Stimulated activated CD8-positive, alpha-beta memory T cell treated with anti-CD3 and anti-CD28 coated beads, Interleukin-15, amount 100 ng/mL, for 1 hour (primary cell): ENCODE results near the gene SH3BP4.

Experiments used
- DNase-seq: peaks from one replicate; pipeline ENCODE4 v3.0.0-alpha.2; 2020; ENCODE audit warnings: low read depth

SH3BP4 gene

DNA sequence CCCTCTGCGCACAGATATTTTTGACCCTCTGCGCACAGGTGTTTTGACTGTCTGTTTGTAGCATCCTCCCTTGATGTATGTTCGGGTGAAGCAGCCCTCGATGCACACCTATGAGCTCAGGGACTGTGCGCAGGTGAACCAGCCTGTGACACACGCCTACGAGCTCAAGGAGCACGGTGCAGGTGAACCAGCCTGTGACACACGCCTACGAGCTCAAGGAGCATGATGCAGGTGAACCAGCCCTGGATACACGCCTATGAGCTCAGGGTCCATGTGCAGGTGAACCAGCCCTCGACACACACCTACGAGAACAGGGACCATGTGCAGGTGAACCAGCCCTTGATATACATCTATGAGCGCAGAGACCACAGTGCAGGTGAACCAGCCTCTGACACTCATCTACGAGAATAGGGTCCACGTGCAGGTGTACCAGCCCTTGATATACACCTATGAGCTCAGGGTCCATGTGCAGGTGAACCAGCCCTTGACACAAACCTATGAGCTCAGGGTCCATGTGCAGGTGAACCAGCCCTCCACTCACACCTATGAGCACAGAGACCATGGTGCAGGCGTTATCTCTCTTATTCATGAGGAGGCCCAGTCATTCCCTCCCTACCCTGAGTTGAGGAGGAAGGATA is 33.9 kb downstream of the SH3BP4 start:
- no peak for DNase-seq

DNA sequence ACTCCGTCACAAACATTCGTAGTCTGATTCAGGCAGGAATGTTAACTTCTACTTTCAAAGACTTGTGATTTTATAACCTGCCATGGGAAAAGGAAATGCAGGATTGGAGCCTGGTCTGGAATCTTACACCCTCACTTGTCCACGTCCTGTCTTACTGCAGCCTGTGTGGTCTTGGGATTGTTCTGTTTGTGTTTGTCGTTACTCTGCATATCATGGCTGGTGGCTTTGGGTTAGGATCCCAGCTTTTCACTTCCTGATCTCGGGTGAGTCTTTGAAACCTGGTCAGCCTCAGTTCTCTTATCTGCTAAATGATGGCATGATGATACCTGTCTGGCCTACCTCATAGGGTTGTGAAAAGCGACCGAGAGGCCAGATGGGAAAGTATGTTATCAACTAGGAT is 34.6 kb downstream of the SH3BP4 start:
- no peak for DNase-seq

- DNase-seq, result no peak
Observed at GRCh38 chr2:234986876-234987720, 35.3 kb downstream of the SH3BP4 start.

- no peak for DNase-seq
Observed at GRCh38 chr2:234987754-234988153, 35.9 kb downstream of the SH3BP4 start.

DNA sequence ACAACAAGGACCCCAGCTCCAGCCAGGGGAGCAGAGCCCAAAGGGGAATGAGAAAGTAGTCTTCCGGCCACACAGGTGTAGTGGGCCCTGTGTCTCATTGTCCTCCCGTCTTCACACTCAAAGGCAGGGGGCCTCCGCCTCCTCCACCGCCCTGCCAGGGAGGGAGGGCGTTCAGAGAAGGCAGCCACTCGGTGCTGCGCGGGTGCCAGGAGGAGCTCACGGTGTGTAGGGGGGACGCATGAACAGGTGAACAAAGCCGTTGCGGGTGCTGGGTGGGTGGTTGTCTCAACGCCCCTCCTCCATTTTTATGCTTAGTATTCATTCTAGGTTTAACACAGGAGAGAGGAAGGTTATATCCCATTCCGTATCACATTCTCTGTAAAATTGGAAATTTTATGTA is 36.7 kb downstream of the SH3BP4 start:
- DNase-seq, result no peak

GRCh38 chr2:234989183-234989701 is 37.4 kb downstream of the SH3BP4 start:
- DNase-seq, result no peak

GRCh38 chr2:234990300-234990699 is 38.5 kb downstream of the SH3BP4 start:
- no peak for DNase-seq

DNA sequence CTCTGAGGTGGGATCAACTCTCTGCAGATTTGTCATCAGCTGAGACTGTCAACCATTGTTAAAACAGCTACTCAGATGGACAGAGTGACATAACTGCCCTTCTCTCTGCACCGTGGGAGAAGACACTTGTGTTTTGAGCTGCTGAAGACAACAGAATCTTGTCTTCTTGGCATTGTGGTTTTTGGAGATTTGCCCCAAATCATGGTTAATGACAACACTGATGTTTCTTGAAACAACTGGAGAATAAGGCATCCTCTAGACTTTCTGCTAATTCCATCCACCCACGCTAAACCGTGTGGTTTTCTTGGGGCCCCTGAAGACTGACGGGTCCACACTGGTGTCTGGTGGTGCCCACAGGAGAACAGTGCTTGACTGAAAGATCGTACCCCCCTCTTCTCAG is 39.5 kb downstream of the SH3BP4 start:
- no peak for DNase-seq

DNA sequence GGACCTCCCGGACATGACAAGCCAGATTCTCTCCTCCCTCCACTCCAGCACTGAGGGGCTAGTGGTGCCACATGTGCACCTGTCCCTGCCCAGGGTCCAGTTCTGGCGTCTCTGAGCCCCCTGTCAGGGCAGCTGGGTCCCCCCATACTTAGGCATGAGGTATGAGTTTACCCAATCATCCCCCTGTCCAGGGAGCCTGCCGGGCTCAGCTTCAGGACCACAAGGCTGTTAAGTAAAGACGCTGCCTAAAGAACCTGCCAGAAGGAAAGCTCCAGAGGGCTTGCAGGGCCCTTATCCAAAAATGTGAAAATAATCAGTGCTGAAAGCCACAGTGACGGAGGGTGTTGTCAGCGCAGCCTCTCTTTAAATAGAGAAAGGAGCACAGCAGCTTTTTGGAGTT is 40.0 kb downstream of the SH3BP4 start:
- no peak for DNase-seq

- DNase-seq, result no peak
Observed at GRCh38 chr2:234992196-234992595, 40.4 kb downstream of the SH3BP4 start.

- no peak for DNase-seq
Observed at GRCh38 chr2:234992624-234993349, 41.0 kb downstream of the SH3BP4 start.

DNA sequence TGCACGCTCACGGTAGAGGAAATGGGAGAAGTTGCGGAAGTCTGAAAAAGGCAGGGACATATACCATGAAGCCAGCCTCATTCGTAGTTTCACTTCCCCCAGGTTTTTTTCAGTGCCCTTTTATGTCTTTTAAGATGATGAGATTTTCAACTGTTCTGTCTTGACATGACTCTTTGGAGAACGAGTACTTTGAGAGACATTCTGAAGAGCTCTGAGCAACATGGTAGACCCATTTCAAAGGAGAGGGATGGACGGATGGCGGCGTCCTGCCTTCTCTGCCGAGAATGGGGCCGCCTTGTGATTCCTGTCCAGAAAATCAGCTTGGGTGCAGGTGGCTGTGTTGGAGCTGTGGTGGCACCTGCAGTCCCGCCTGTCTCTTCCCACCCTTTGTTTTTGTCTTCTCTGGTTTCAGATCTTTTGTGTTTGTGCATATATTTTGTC is 41.7 kb downstream of the SH3BP4 start:
- no peak for DNase-seq

DNA sequence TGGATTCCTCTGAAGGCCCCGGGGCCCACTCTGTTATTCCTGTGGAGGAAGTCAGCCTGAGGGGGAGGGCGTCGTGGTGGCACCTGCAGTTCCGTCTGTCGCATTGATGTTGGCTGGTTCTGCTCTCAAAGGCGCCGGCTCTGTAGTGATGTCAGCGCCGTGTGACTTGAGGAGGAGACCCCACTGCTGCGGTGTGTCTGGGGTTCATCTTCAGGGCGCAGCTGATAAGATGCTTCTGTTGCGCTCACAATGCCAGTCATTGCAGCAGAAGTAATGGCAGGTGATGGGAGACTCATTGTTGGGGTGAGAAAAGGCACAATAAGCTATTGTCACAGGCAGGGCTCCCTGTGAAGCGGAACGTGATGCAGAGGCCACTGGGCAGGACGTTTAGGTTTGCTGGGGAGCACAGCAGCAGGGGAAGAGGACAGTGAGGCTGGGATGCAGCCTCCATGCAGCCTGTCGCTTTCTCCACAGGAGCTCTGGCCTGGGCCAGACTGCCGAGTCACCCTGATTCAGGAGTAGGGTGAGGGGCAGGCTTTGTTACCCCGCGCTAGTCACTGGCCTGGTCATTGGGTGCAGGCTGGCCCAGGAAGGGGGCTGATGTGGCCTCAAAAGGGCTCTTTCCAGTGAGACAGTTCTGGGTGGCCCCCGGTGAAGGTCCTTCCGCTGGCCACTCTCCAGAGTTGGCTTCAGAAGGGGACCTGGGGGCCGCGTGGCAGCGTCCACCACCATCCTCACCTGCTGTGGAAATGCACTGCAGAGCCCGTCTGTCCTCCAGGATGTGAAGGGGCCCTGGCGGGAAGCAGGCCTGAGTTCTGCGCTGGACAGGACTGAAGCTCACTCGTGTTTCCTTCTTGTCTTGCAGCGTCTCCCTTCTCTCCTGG is 42.9 kb downstream of the SH3BP4 start:
- no peak for DNase-seq

DNA sequence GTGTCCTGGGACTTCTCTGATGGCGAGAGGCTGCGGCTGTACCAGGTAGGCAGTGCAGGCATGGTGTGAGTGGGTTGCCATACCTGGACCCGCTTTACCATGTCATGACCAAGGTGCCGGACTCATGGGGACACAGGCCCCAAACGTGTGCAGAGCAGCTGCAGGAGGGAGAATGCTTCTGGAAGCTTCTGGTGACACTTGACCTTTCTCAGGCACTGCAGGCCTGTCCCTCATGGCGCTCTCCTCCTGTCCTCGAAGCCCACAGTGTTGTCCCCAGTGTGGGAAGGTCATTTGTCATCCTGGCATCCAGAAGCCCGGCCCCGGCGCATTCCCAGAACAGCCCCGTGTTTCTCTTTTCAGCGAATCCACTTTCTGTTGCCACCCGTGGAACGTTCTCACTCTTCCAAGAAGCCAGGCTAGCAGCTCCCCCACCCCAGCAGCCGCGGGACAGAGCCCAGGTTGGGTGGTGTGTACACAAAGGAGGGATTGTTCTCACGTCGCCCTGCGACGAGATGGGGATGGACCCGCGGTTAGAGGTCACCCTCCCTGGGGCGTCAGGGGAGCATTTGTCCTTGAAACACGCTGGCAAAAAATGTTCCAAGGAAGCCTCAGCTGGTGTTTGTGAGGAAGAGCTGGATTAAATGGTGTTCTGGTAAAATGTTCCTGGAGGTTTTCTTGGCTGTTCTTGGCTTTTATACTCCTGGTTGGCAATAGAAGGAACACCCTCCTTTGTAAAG is 43.7 kb downstream of the SH3BP4 start:
- DNase-seq, result no peak

DNA sequence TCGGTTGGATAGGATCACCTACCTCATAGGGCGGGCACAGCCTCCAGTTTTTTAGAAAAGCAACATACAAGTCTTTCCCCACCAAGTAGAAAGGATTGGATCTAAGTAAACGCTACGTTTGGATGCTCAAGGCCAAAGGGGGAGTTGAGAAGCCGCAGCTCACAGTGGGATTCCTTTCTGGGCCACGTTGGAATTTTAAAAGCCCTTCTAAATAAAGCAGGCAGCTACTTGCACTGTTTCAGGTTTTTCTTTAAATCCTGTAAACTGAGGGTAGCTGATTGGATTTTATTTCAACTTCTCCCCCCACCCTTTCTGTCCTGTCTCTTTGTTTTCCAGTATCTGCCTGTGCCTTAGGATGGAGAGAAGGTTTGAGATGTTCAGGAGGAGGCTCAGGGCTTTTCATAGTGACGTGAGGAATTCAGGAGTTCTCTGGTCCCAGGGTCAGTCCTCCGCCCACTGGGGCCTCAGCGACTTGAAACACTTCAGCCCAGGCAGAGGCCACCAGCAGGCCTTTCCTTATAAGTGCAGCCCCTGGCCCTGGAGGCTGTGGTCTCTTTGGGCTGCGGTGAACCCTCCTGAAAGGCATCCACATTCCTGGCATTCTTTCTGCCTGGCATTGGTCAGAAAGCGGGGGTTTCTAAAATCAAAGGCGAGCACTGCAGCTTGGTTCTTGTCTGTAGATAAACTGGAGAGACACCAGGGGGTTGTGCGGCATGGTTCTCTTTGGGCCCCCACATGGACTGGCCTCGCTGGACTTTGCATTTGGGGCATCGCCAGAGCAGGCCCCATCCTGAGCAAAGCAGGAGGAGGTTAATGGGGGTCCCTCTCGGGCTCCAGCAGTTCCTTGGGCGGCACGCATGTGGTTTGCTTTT is 44.5 kb downstream of the SH3BP4 start:
- no peak for DNase-seq

DNA sequence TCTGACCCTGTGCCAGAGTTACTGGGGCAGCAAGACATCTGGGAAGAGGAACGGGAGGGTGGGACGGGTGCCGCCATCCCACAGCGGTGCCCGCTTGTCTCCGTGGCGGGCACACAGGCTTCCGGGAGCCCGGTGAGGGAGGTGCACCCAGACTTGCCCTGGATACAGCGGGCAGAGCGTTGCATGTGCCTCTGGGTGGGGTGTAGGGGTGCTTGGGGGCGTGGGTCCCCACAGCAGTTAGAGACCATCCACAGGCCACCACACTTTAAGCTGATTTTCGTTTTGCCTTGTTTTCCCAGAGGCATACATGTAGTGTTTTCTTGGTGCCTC is 45.1 kb downstream of the SH3BP4 start:
- DNase-seq, result no peak

GRCh38 chr2:234997389-234997788 is 45.6 kb downstream of the SH3BP4 start:
- no peak for DNase-seq

GRCh38 chr2:234998404-234999211 is 46.8 kb downstream of the SH3BP4 start:
- DNase-seq, result no peak

DNA sequence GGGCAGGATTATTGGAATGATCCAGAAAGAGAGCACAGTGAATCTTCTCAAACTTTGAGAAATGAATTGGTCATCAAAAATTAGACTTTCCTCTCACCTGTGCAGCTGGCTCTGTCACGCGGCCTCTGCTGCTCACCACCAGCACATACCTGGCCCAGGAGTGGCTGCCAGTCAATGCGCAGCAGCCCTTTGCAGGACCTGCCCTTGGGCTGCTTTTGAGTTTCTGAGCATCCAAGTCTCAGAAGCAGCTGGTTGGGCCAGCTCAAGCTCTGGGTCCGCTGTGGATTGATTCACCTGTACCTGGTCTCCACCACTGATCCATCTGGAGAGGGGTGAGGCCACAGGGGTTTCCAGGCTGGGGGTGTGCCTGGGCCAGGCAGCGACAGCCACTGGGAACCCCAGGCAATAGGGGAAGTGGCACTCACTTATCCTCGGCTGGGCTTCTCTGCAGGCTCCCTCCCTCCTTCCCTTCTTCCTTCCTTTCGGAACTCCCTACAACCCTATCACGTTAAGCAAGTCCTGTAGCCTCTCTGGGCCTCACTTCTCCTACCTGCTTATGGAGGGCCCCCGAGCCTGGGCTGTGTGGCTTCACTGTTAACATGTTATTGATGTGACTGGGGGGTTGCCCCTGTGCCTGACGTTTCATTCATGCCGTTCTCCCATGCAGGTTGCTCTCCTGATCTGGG is 48.1 kb downstream of the SH3BP4 start:
- no peak for DNase-seq
